A673 (cell line): Measurements from ENCODE around the gene SLC6A2. TPM values are rescaled to one million over a fixed set of nuclear protein-coding genes. Genes with fewer than 3 reads are reported as not detected.

Experiments
- BruUV-seq: library from RNA; stranded (reverse); fragments of 400-500 nt; replicated peaks from 2 replicates; lab custom pipeline; 2021; lab: Mats Ljungman, UMichigan
- CTCF ChIA-PET: fragments of 300-600 bp; sonication (Branson Sonifier 250); formaldehyde crosslinking; loops from one replicate; lab custom pipeline; 2022; ENCODE audit warnings: antibody characterized with exemption; lab: Charles Lee
- POLR2A ChIA-PET: fragments of 300-600 bp; sonication (Branson Sonifier 250); formaldehyde crosslinking; loops from one replicate; lab custom pipeline; 2022; ENCODE audit warnings: antibody characterized with exemption; ENCODE audit not compliant: low non-redundant PET; lab: Charles Lee
- DNase-seq: peaks from one replicate; pipeline ENCODE4 v3.0.0-alpha.2; 2015; ENCODE audit warnings: low spot score
- H3K27ac ChIP-seq: fragments of 200-600 bp; sonication (generic); 2 replicates; pipeline ENCODE4 v1.5.1; 2016; ENCODE audit warnings: mixed run types, low read depth, mild to moderate bottlenecking, mixed read lengths, antibody characterized with exemption, low read length; ENCODE audit not compliant: poor library complexity, severe bottlenecking
- H3K27me3 ChIP-seq: fragments of 200-600 bp; sonication (generic); replicated peaks from 2 replicates; pipeline ENCODE4 v1.6.1; 2017; ENCODE audit warnings: mixed run types, low read depth, mild to moderate bottlenecking, mixed read lengths, antibody characterized with exemption, low read length; ENCODE audit not compliant: insufficient read depth, poor library complexity
- H3K36me3 ChIP-seq: fragments of 200-600 bp; sonication (generic); 2 replicates; pipeline ENCODE4 v1.6.1; 2016; ENCODE audit warnings: mixed run types, mild to moderate bottlenecking, mixed read lengths, antibody characterized with exemption, low read length; ENCODE audit not compliant: insufficient read depth, poor library complexity, severe bottlenecking
- H3K4me1 ChIP-seq: fragments of 200-600 bp; sonication (generic); 2 replicates; pipeline ENCODE4 v1.6.1; 2017; ENCODE audit warnings: mixed run types, mild to moderate bottlenecking, mixed read lengths, antibody characterized with exemption, low read length; ENCODE audit not compliant: insufficient read depth, poor library complexity, severe bottlenecking
- H3K4me3 ChIP-seq: fragments of 200-600 bp; sonication (generic); 2 replicates; pipeline ENCODE4 v1.5.1; 2016; ENCODE audit warnings: low read depth, mixed run types, mild to moderate bottlenecking, mixed read lengths, low read length; ENCODE audit not compliant: poor library complexity, severe bottlenecking
- H3K9me3 ChIP-seq: fragments of 200-600 bp; sonication (generic); 2 replicates; pipeline ENCODE4 v1.6.1; 2016; ENCODE audit warnings: mixed run types, low read depth, mild to moderate bottlenecking, mixed read lengths, antibody characterized with exemption, low read length; ENCODE audit not compliant: poor library complexity, severe bottlenecking
- CTCF ChIP-seq: fragments of 300-800, 200-600 bp; sonication (generic); conservative IDR thresholded peaks from 2 replicates; pipeline ENCODE4 v1.5.1; 2017; ENCODE audit warnings: low read depth, mild to moderate bottlenecking, antibody characterized with exemption, low read length, moderate library complexity, mixed read lengths
- EZH2 ChIP-seq: fragments of 200-600 bp; sonication (generic); IDR thresholded peaks from 2 replicates; pipeline ENCODE4 v1.6.1; 2017; ENCODE audit warnings: borderline replicate concordance, low read depth, mild to moderate bottlenecking, mixed read lengths, antibody characterized with exemption, low read length; ENCODE audit not compliant: poor library complexity, severe bottlenecking
- intact Hi-C: fragments of 100-400 bp; cut with micrococcal nuclease; formaldehyde crosslinking; loops from one replicate; pipeline ENCODE4 v1.10.0; 2022; ENCODE audit not compliant: unreplicated experiment
- total RNA-seq: library from RNA; stranded (reverse); gene quantifications from 2 replicates; pipeline ENCODE4 v1.2.3, GENCODE V29; 2021

Gene SLC6A2
- total RNA-seq, 1 experiment from 2014 or later = not detected

DNA sequence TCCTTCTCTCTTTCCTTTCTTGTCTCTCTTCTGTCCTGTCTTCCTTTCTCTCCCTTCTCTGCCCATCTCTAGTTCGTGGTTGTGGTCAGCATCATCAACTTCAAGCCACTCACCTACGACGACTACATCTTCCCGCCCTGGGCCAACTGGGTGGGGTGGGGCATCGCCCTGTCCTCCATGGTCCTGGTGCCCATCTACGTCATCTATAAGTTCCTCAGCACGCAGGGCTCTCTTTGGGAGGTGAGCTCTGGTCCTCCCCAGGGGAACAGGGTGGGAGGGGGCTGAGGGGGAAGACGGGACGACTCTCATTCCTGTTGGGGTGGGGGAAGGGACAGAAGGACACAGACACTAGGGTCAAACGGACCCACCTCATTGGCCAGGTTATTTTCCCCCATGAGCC is 44.3 kb downstream of the SLC6A2 start:
- Histone ChIP-seq H3K9me3 (no peaks in the 10 kb centered on the region), H3K27me3 (no peaks in the 10 kb centered on the region), H3K4me3 (no peak overlapping the region), H3K4me1 (peaks cover 7% of the 10 kb centered on the region), H3K36me3 (no peaks in the 10 kb centered on the region), H3K27ac (no peak overlapping the region)
- TF ChIP-seq EZH2 (no peak), CTCF (no peak)
- no peak for DNase-seq
- ChIA-PET POLR2A (no interaction called here), CTCF (interaction anchor here (0.7 kb wide), 1 partner anchor 179 kb away, joined by 3 read pairs; no protein-coding TSS in a partner anchor)
- no TSS peak for BruUV-seq
- intact Hi-C loops = loop anchor here (5.0 to 10.0 kb wide), 2 partner anchors 158 to 615 kb away; no protein-coding TSS in a partner anchor

- no TSS peak for BruUV-seq
- POLR2A ChIA-PET = no interaction called here
- Histone ChIP-seq H3K4me1 (peaks cover 11% of the 10 kb centered on the region), H3K27ac (no peak overlapping the region), H3K36me3 (no peaks in the 10 kb centered on the region), H3K9me3 (no peaks in the 10 kb centered on the region), H3K27me3 (no peaks in the 10 kb centered on the region), H3K4me3 (no peak overlapping the region)
- CTCF ChIA-PET = interaction anchor here (0.8 to 2.5 kb wide), 2 partner anchors 53 to 236 kb away, joined by 3 to 13 read pairs; no protein-coding TSS in a partner anchor
- no peak for TF ChIP-seq EZH2
- no peak for TF ChIP-seq CTCF
- intact Hi-C loops = loop anchor here (5.0 to 10.0 kb wide), 2 partner anchors 159 to 614 kb away; no protein-coding TSS in a partner anchor
- DNase-seq = no peak
Observed at GRCh38 chr16:55700961-55701360, 45.2 kb downstream of the SLC6A2 start.

DNA sequence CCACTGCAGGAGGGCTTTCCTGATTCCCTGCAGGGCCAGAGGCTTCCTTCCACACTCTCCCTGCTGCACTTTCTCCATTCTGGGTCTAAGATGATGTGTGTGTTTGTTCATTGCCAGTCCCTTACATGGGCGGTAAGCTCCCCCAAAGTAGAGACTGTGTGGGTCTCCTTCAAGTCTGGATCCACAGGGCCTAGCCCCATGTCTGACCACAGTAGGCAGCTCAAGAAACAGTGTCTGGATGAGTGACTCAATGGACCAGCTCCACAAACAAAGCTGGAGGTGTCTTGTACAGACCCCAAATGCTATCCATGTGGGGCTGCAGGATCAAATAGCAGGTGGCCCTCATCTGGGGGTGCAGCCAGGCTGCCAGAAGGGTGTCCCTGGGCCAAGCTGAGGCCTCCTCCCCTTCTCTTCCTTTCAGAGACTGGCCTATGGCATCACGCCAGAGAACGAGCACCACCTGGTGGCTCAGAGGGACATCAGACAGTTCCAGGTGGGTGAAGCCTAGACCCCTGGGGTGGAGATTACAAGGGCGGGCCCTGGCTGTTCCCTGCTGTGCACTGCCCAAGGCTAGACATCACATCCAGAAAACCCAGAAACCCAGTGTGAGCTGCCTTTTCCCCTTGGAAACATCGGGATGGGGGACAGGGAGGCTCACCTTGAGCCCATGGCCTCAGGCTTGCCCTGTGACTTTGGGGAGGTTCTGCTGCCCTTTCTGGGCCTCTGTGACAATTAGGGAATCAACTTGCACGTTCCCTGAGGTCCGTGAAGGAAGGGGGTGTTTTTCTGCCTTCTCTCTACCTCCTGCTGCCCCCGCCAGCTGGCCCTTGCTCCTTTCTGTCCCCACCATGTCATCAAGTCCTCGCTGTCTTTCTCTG is 45.9 kb downstream of the SLC6A2 start:
- no peak overlapping the region for H3K27ac ChIP-seq
- no peaks in the 10 kb centered on the region for H3K27me3 ChIP-seq
- no peaks in the 10 kb centered on the region for H3K9me3 ChIP-seq
- CTCF ChIA-PET = interaction anchor here (0.8 to 2.5 kb wide), 2 partner anchors 54 to 237 kb away, joined by 3 to 13 read pairs; no protein-coding TSS in a partner anchor
- H3K36me3 ChIP-seq = no peaks in the 10 kb centered on the region
- DNase-seq = peak; percentile 61
- POLR2A ChIA-PET = no interaction called here
- BruUV-seq = no TSS peak
- peak; percentile 62 for TF ChIP-seq CTCF
- TF ChIP-seq EZH2 = no peak
- H3K4me1 ChIP-seq = peaks cover 11% of the 10 kb centered on the region
- no peak overlapping the region for H3K4me3 ChIP-seq
- intact Hi-C loops = loop anchor here (5.0 to 10.0 kb wide), 2 partner anchors 159 to 613 kb away; no protein-coding TSS in a partner anchor
